Neutrophil (primary cell): ENCODE measurements around the gene NKIRAS2.

Experiments
- H3K27ac ChIP-seq: fragments of 200-600 bp; sonication (generic); 2 replicates; pipeline ENCODE4 v1.5.1; 2016; ENCODE audit warnings: mild to moderate bottlenecking, moderate library complexity
- H3K27me3 ChIP-seq: fragments of 200-600 bp; sonication (generic); 2 replicates; pipeline ENCODE4 v1.6.0; 2016; ENCODE audit warnings: mild to moderate bottlenecking
- H3K36me3 ChIP-seq: fragments of 200-600 bp; sonication (generic); 2 replicates; pipeline ENCODE4 v1.5.1; 2017
- H3K4me1 ChIP-seq, 2 experiments: fragments of 200-600 bp in 1 of 2; sonication (generic) in 1 of 2; 1 replicate in 1 of 2; 2 replicates in 1 of 2; pipeline versions ENCODE4 v1.5.1 to v1.6.1; 2013 to 2016; ENCODE audit warnings: low read depth in 1 of 2, low read length in 1 of 2, mild to moderate bottlenecking in 1 of 2, moderate library complexity in 1 of 2; ENCODE audit not compliant: control insufficient read depth in 1 of 2, insufficient read depth in 1 of 2
- H3K4me3 ChIP-seq, 2 experiments: fragments of 200-600 bp in 1 of 2; sonication (generic) in 1 of 2; 1 replicate in 1 of 2; 2 replicates in 1 of 2; pipeline ENCODE4 v1.5.1; 2013 to 2016; ENCODE audit warnings: low read depth in 1 of 2, low read length in 1 of 2, mild to moderate bottlenecking in 1 of 2, moderate library complexity in 1 of 2
- H3K9me3 ChIP-seq: fragments of 200-600 bp; sonication (generic); 2 replicates; pipeline ENCODE4 v1.5.1; 2016
- CTCF ChIP-seq: fragments of 200-600 bp; sonication (generic); IDR thresholded peaks from 2 replicates; pipeline ENCODE4 v1.5.1; 2016; ENCODE audit warnings: antibody characterized with exemption

The NKIRAS2 gene

GRCh38 chr17:41987642-41988041 lies 32.2 kb upstream of the NKIRAS2 start:
- no peak overlapping the region for H3K4me3 ChIP-seq
- H3K4me1 ChIP-seq = peaks cover 0 to 9% of the 10 kb centered on the region in 2 experiments
- no peaks in the 10 kb centered on the region for H3K27me3 ChIP-seq
- no peaks in the 10 kb centered on the region for H3K9me3 ChIP-seq
- peaks cover 92% of the 10 kb centered on the region for H3K36me3 ChIP-seq
- TF ChIP-seq CTCF = no peak
- H3K27ac ChIP-seq = no peak overlapping the region

GRCh38 chr17:41988418-41988817 lies 31.5 kb upstream of the NKIRAS2 start:
- no peaks in the 10 kb centered on the region for H3K9me3 ChIP-seq
- H3K4me3 ChIP-seq = no peak overlapping the region
- H3K27me3 ChIP-seq = no peaks in the 10 kb centered on the region
- H3K36me3 ChIP-seq = peaks cover 94% of the 10 kb centered on the region
- no peak overlapping the region for H3K27ac ChIP-seq
- peaks cover 0 to 9% of the 10 kb centered on the region in 2 experiments for H3K4me1 ChIP-seq
- no peak for TF ChIP-seq CTCF

- H3K27me3 ChIP-seq = no peaks in the 10 kb centered on the region
- no peak for TF ChIP-seq CTCF
Observed at GRCh38 chr17:41989702-41990419, 30.0 kb upstream of the NKIRAS2 start.

GRCh38 chr17:41992576-41992975 lies 27.3 kb upstream of the NKIRAS2 start:
- H3K27me3 ChIP-seq = no peaks in the 10 kb centered on the region
- peaks cover 0 to 6% of the 10 kb centered on the region in 2 experiments for H3K4me1 ChIP-seq
- no peaks in the 10 kb centered on the region for H3K9me3 ChIP-seq
- H3K36me3 ChIP-seq = peaks cover 100% of the 10 kb centered on the region
- no peak overlapping the region for H3K27ac ChIP-seq
- H3K4me3 ChIP-seq = no peak overlapping the region
- no peak for TF ChIP-seq CTCF

More at GRCh38 chr17:41989702-41990419, 30.0 kb upstream of the NKIRAS2 start:
- H3K36me3 ChIP-seq = peaks cover 99% of the 10 kb centered on the region
- H3K4me1 ChIP-seq = peaks cover 0 to 9% of the 10 kb centered on the region in 2 experiments
- no peak overlapping the region for H3K4me3 ChIP-seq
- H3K27ac ChIP-seq = no peak overlapping the region
- H3K9me3 ChIP-seq = no peaks in the 10 kb centered on the region

- H3K4me1 ChIP-seq = peaks cover 13 to 16% of the 10 kb centered on the region in 2 experiments
- no peaks in the 10 kb centered on the region for H3K27me3 ChIP-seq
- H3K27ac ChIP-seq = no peak overlapping the region
- no peak for TF ChIP-seq CTCF
- peaks cover 84% of the 10 kb centered on the region for H3K36me3 ChIP-seq
- no peaks in the 10 kb centered on the region for H3K9me3 ChIP-seq
- no peak overlapping the region for H3K4me3 ChIP-seq
Observed at GRCh38 chr17:41996855-41997164, 23.1 kb upstream of the NKIRAS2 start.
